GM12878 (cell line): ENCODE results near the gene CARM1. TPM values are rescaled to one million over a fixed set of nuclear protein-coding genes. Genes with fewer than 3 reads are reported as not detected.

Experiments used
- BCL11A ChIP-seq: IDR thresholded peaks from 2 replicates; pipeline ENCODE4 v1.6.1; 2011; ENCODE audit warnings: low read depth, low read length
- BMI1 ChIP-seq: fragments of 450-650 bp; IDR thresholded peaks from 2 replicates; pipeline ENCODE4 v1.6.1; 2016; ENCODE audit warnings: mild to moderate bottlenecking, moderate library complexity, borderline replicate concordance
- FOS ChIP-seq: IDR thresholded peaks from 3 replicates; pipeline ENCODE4 v1.6.1; 2011; ENCODE audit warnings: borderline replicate concordance; ENCODE audit not compliant: insufficient read length; ENCODE audit errors: extremely low read depth
- LARP7 ChIP-seq: fragments of 450-650 bp; IDR thresholded peaks from 2 replicates; pipeline ENCODE4 v1.6.1; 2017; ENCODE audit warnings: mild to moderate bottlenecking
- MEF2B ChIP-seq: fragments of 450-650 bp; IDR thresholded peaks from 2 replicates; pipeline ENCODE4 v1.6.1; 2018; ENCODE audit warnings: mild to moderate bottlenecking, moderate library complexity; ENCODE audit not compliant: partially characterized antibody, poor library complexity, severe bottlenecking
- NKRF ChIP-seq: fragments of 450-650 bp; conservative IDR thresholded peaks from 2 replicates; pipeline ENCODE4 v1.6.1; 2017; ENCODE audit warnings: mild to moderate bottlenecking, moderate library complexity
- POU2F2 ChIP-seq: IDR thresholded peaks from 3 replicates; pipeline ENCODE4 v1.6.1; 2011; ENCODE audit warnings: low read depth, mild to moderate bottlenecking, low read length, borderline replicate concordance
- SRF ChIP-seq, 2 experiments: IDR thresholded peaks; 2 replicates each; pipeline ENCODE4 v1.6.1; 2011; ENCODE audit warnings: low read depth in 2 of 2, low read length in 2 of 2, mild to moderate bottlenecking in 1 of 2, moderate library complexity in 1 of 2
- polyA plus RNA-seq, 11 experiments: library from polyadenylated mRNA; depleted of rRNA in 4 of 11; unstranded in 6 of 11; stranded (reverse) in 5 of 11; fragments of >200 nt; fragmentation: Nextera tagmentation in 4 of 11; fragmentation: Illumina TruSeq in 1 of 11; extraction: Ambion mirVana in 4 of 11; extraction: Trizol in 1 of 11; gene quantifications; 1 replicate in 1 of 11; 2 replicates in 10 of 11; pipeline versions ENCODE4 v1.2.1 to v1.2.3, GENCODE V29; 2011 to 2016; ENCODE audit warnings: inconsistent platforms in 2 of 11, missing spikeins in 2 of 11, low read depth in 1 of 11
- total RNA-seq, 4 experiments: library from RNA; depleted of rRNA in 3 of 4; stranded (reverse); fragments of >200 nt in 3 of 4; fragmentation: Illumina TruSeq in 1 of 4; extraction: Trizol in 1 of 4; gene quantifications; 2 replicates each; pipeline versions ENCODE4 v1.2.1 to v1.2.3, GENCODE V29; 2013 to 2021
- TF ChIP-seq, protein P1 (sequence below): fragments of 450-650 bp; IDR thresholded peaks from 2 replicates; pipeline ENCODE4 v1.6.1; 2017; ENCODE audit warnings: low read depth, mild to moderate bottlenecking, moderate library complexity

CARM1 gene
- total and polyA plus RNA-seq, 10 of the 15 experiments (the other 5 are each of a cell fraction or from before 2014, with no cell fraction given), result 0.45 to 116 (median 39.7) TPM

- TF ChIP-seq NKRF (peak; percentile 82), BMI1 (no peak), LARP7 (peak; percentile 61; the same call in 1 of the 2 replicates), POU2F2 (peak; percentile 82), FOS (no peak), MEF2B (no peak), BCL11A (no peak), SRF (IDR thresholded peaks at IDR 0.05; ENCODE audit: low read depth in 2 of 2, low read length in 2 of 2) (peak in 1 of 2 experiments; percentile 87; a peak in 3 of 4 replicates)
- TF ChIP-seq, protein P1, sequence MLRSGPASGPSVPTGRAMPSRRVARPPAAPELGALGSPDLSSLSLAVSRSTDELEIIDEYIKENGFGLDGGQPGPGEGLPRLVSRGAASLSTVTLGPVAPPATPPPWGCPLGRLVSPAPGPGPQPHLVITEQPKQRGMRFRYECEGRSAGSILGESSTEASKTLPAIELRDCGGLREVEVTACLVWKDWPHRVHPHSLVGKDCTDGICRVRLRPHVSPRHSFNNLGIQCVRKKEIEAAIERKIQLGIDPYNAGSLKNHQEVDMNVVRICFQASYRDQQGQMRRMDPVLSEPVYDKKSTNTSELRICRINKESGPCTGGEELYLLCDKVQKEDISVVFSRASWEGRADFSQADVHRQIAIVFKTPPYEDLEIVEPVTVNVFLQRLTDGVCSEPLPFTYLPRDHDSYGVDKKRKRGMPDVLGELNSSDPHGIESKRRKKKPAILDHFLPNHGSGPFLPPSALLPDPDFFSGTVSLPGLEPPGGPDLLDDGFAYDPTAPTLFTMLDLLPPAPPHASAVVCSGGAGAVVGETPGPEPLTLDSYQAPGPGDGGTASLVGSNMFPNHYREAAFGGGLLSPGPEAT, result peak; percentile 97
Measured at GRCh38 chr19:10928563-10929401, 57.4 kb downstream of the CARM1 start, which contains the start of the genes TIMM29 and YIPF2 (continued).
